Spinal cord (tissue), 10 donors: ENCODE results near the gene NRG3. TPM values are rescaled to one million over a fixed set of nuclear protein-coding genes. Genes with fewer than 3 reads are reported as not detected.
A peak's percentile ranks its signal among the peaks of the same experiment; 100 is the strongest.

Experiments used
- DNase-seq, 6 donors: peaks; one replicate each; pipeline versions ENCODE4 v3.0.0 to v3.0.0-alpha.2; 2013 to 2015; ENCODE audit warnings: low spot score in 6 of 6, low read depth in 4 of 6
- H3K27ac ChIP-seq: one replicate; pipeline ENCODE4 v1.5.1; 2013; ENCODE audit warnings: low read depth, low read length, control low read depth
- H3K27me3 ChIP-seq: one replicate; pipeline ENCODE4 v1.6.1; 2013; ENCODE audit warnings: low read length; ENCODE audit not compliant: control insufficient read depth, insufficient read depth
- H3K36me3 ChIP-seq: one replicate; pipeline ENCODE4 v1.6.1; 2013; ENCODE audit warnings: low read length; ENCODE audit not compliant: control insufficient read depth, insufficient read depth
- H3K4me1 ChIP-seq: one replicate; pipeline ENCODE4 v1.6.1; 2013; ENCODE audit warnings: low read length; ENCODE audit not compliant: control insufficient read depth, insufficient read depth
- H3K4me3 ChIP-seq: one replicate; pipeline ENCODE4 v1.5.1; 2013; ENCODE audit warnings: low read depth, low read length, control low read depth
- H3K9me3 ChIP-seq: one replicate; pipeline ENCODE4 v1.6.1; 2013; ENCODE audit warnings: low read length; ENCODE audit not compliant: control insufficient read depth, insufficient read depth
- WGBS: methylation state at CpG from one replicate; pipeline ENCODE4 v1.1.5; 2013; ENCODE audit warnings: missing lambda C conversion rate; ENCODE audit not compliant: insufficient coverage; 5-methylcytosine and 5-hydroxymethylcytosine counted together
- polyA plus RNA-seq, 2 donors: library from polyadenylated mRNA; unstranded; fragments of 120-200 nt; gene quantifications; one replicate each; pipeline ENCODE4 v1.2.1, GENCODE V29; 2013; ENCODE audit not compliant: insufficient read length in 2 of 2
- total RNA-seq, 2 donors: library from RNA; depleted of rRNA in 1 of 2; stranded (reverse); fragments of 120-200 nt in 1 of 2; fragments of >200 nt in 1 of 2; gene quantifications; one replicate each; pipeline versions ENCODE4 v1.2.3 to v1.2.4, GENCODE V29; 2013 to 2014
- donor health status: healthy.

NRG3 gene
- total and polyA plus RNA-seq, 4 donors: 10.2 to 53.9 (median 33.6) TPM

- H3K27me3 ChIP-seq: no peaks in the 10 kb centered on the region
- peaks cover 9% of the 10 kb centered on the region for H3K4me1 ChIP-seq
- peaks cover 3% of the 10 kb centered on the region for H3K36me3 ChIP-seq
- 53% methylated on average over 4 of the region's 5 CpGs for WGBS
- DNase-seq: peak in 2 of 6 donors; percentile 50 to 88
- no peak overlapping the region for H3K27ac ChIP-seq
- no peak overlapping the region for H3K4me3 ChIP-seq
- H3K9me3 ChIP-seq: no peaks in the 10 kb centered on the region
Measured at GRCh38 chr10:82464966-82465365, 590.0 kb downstream of the NRG3 start.

- Histone ChIP-seq H3K9me3 (no peaks in the 10 kb centered on the region), H3K27ac (no peak overlapping the region), H3K4me3 (no peak overlapping the region), H3K27me3 (no peaks in the 10 kb centered on the region), H3K36me3 (no peaks in the 10 kb centered on the region), H3K4me1 (peaks cover 9% of the 10 kb centered on the region)
- DNase-seq: peak in 1 of 6 donors; percentile 61
- WGBS: 40% methylated on average over 1 of the region's 1 CpG
Measured at GRCh38 chr10:82468453-82468852, 593.5 kb downstream of the NRG3 start.

GRCh38 chr10:82472406-82473335 is 597.7 kb downstream of the NRG3 start:
- Histone ChIP-seq H3K36me3 (no peaks in the 10 kb centered on the region), H3K27ac (no peak overlapping the region)
- 61% methylated on average over 2 of the region's 5 CpGs for WGBS

GRCh38 chr10:82477776-82478175 is 602.8 kb downstream of the NRG3 start:
- Histone ChIP-seq H3K27me3 (no peaks in the 10 kb centered on the region), H3K9me3 (no peaks in the 10 kb centered on the region), H3K27ac (no peak overlapping the region), H3K36me3 (no peaks in the 10 kb centered on the region), H3K4me1 (no peaks in the 10 kb centered on the region), H3K4me3 (no peak overlapping the region)
- WGBS: 100% methylated on average over 1 of the region's 4 CpGs
- no peak for DNase-seq

More at GRCh38 chr10:82472406-82473335, 597.7 kb downstream of the NRG3 start:
- Histone ChIP-seq H3K9me3 (no peaks in the 10 kb centered on the region), H3K4me1 (no peaks in the 10 kb centered on the region), H3K27me3 (no peaks in the 10 kb centered on the region), H3K4me3 (no peak overlapping the region)
- peak in 1 of 6 donors; percentile 45 for DNase-seq

- Histone ChIP-seq H3K27me3 (no peaks in the 10 kb centered on the region), H3K4me3 (no peak overlapping the region), H3K9me3 (no peaks in the 10 kb centered on the region), H3K27ac (no peak overlapping the region), H3K36me3 (no peaks in the 10 kb centered on the region), H3K4me1 (no peaks in the 10 kb centered on the region)
- WGBS: 100% methylated on average over 1 of the region's 2 CpGs
- DNase-seq: no peak
Measured at GRCh38 chr10:82492647-82493046, 617.7 kb downstream of the NRG3 start.

- Histone ChIP-seq H3K4me1 (no peaks in the 10 kb centered on the region), H3K27ac (no peak overlapping the region), H3K9me3 (no peaks in the 10 kb centered on the region), H3K36me3 (no peaks in the 10 kb centered on the region), H3K27me3 (no peaks in the 10 kb centered on the region), H3K4me3 (no peak overlapping the region)
- DNase-seq: no peak
- no CpG with 5 or more reads among the region's 1 CpG for WGBS
Measured at GRCh38 chr10:82496114-82496513, 621.1 kb downstream of the NRG3 start.

GRCh38 chr10:82497439-82497838 is 622.4 kb downstream of the NRG3 start:
- no peak overlapping the region for H3K4me3 ChIP-seq
- no peaks in the 10 kb centered on the region for H3K4me1 ChIP-seq
- no peak overlapping the region for H3K27ac ChIP-seq
- WGBS: no CpG with 5 or more reads among the region's 2 CpGs
- H3K27me3 ChIP-seq: no peaks in the 10 kb centered on the region
- no peaks in the 10 kb centered on the region for H3K9me3 ChIP-seq
- DNase-seq: no peak
- H3K36me3 ChIP-seq: no peaks in the 10 kb centered on the region

GRCh38 chr10:82498976-82499375 is 624.0 kb downstream of the NRG3 start:
- no peak overlapping the region for H3K27ac ChIP-seq
- H3K4me1 ChIP-seq: no peaks in the 10 kb centered on the region
- no peak overlapping the region for H3K4me3 ChIP-seq
- no peaks in the 10 kb centered on the region for H3K36me3 ChIP-seq
- peak in 4 of 6 donors; percentile 9 to 61 (median 32) for DNase-seq
- H3K9me3 ChIP-seq: no peaks in the 10 kb centered on the region
- no peaks in the 10 kb centered on the region for H3K27me3 ChIP-seq

- H3K4me3 ChIP-seq: no peak overlapping the region
- no peaks in the 10 kb centered on the region for H3K36me3 ChIP-seq
- H3K9me3 ChIP-seq: no peaks in the 10 kb centered on the region
- no peak for DNase-seq
- no peak overlapping the region for H3K27ac ChIP-seq
- WGBS: no CpG with 5 or more reads among the region's 3 CpGs
- H3K4me1 ChIP-seq: no peaks in the 10 kb centered on the region
- H3K27me3 ChIP-seq: no peaks in the 10 kb centered on the region
Measured at GRCh38 chr10:82505009-82505408, 630.0 kb downstream of the NRG3 start.
